Kidney epithelial cell (primary cell): ENCODE data around the gene HTD2. TPM values are rescaled to one million over a fixed set of nuclear protein-coding genes. Genes with fewer than 3 reads are reported as not detected.

Experiments
- DNase-seq: peaks from one replicate; pipeline ENCODE4 v3.0.0-alpha.2; 2010; ENCODE audit warnings: low read depth
- H3K27me3 ChIP-seq: 2 replicates; pipeline ENCODE4 v1.6.0; 2011; ENCODE audit warnings: low read length; ENCODE audit not compliant: control insufficient read depth, insufficient read depth
- H3K36me3 ChIP-seq: 2 replicates; pipeline ENCODE4 v1.5.1; 2011; ENCODE audit warnings: low read length; ENCODE audit not compliant: control insufficient read depth, insufficient read depth
- H3K4me3 ChIP-seq: 2 replicates; pipeline ENCODE4 v1.5.1; 2011; ENCODE audit warnings: low read depth, mild to moderate bottlenecking, control low read depth, low read length
- CTCF ChIP-seq: IDR thresholded peaks from 2 replicates; pipeline ENCODE4 v1.5.1; 2011; ENCODE audit warnings: mild to moderate bottlenecking, moderate library complexity, low read length, control low read depth, inconsistent platforms; ENCODE audit not compliant: insufficient read depth, poor library complexity, severe bottlenecking
- total RNA-seq: library from RNA; depleted of rRNA; stranded (reverse); fragments of >200 nt; gene quantifications from 2 replicates; pipeline ENCODE4 v1.2.3, GENCODE V29; 2015

The HTD2 gene
- total RNA-seq, 1 donor from 2014 or later, result 5.3 TPM

GRCh38 chr3:58358808-58359207, 52.5 kb downstream of the HTD2 start:
- H3K27me3 ChIP-seq, result no peaks in the 10 kb centered on the region
- no peak for TF ChIP-seq CTCF
- no peak overlapping the region for H3K4me3 ChIP-seq
- H3K36me3 ChIP-seq, result no peaks in the 10 kb centered on the region
- no peak for DNase-seq

GRCh38 chr3:58359621-58360020, 53.3 kb downstream of the HTD2 start:
- TF ChIP-seq CTCF, result no peak
- no peak for DNase-seq
- Histone ChIP-seq H3K27me3 (no peaks in the 10 kb centered on the region), H3K36me3 (no peaks in the 10 kb centered on the region), H3K4me3 (no peak overlapping the region)

GRCh38 chr3:58361866-58362265, 55.5 kb downstream of the HTD2 start:
- Histone ChIP-seq H3K4me3 (no peak overlapping the region), H3K36me3 (no peaks in the 10 kb centered on the region), H3K27me3 (no peaks in the 10 kb centered on the region)
- no peak for TF ChIP-seq CTCF
- no peak for DNase-seq

GRCh38 chr3:58366699-58367098, 60.4 kb downstream of the HTD2 start:
- H3K4me3 ChIP-seq, result no peak overlapping the region
- no peak for DNase-seq
- no peaks in the 10 kb centered on the region for H3K36me3 ChIP-seq
- H3K27me3 ChIP-seq, result no peaks in the 10 kb centered on the region
- no peak for TF ChIP-seq CTCF

- Histone ChIP-seq H3K27me3 (no peaks in the 10 kb centered on the region), H3K36me3 (no peaks in the 10 kb centered on the region), H3K4me3 (no peak overlapping the region)
- no peak for TF ChIP-seq CTCF
- no peak for DNase-seq
Measured at GRCh38 chr3:58369038-58369437, 62.7 kb downstream of the HTD2 start.

Other genes starting within 250 kb of the HTD2 start
- not detected in 2 replicates for gene DNASE1L3, start 95.5 kb upstream of the HTD2 start, total RNA-seq
- 7.7 and 7.9 TPM in 2 replicates for gene ABHD6, start 68.7 kb upstream of the HTD2 start, total RNA-seq
- gene RPP14, start 275 bp upstream of the HTD2 start, total RNA-seq, result 11.4 and 15.1 TPM in 2 replicates
- gene PXK, start 26.4 kb downstream of the HTD2 start, total RNA-seq, result 13.2 and 17.9 TPM in 2 replicates
- 58.2 and 62.8 TPM in 2 replicates for gene PDHB, start 127.3 kb downstream of the HTD2 start, total RNA-seq
- gene KCTD6, start 185.6 kb downstream of the HTD2 start, total RNA-seq, result 6.5 and 7.6 TPM in 2 replicates
- gene ACOX2, start 230.7 kb downstream of the HTD2 start, total RNA-seq, result 0.38 and 0.41 TPM in 2 replicates